GM10847 (cell line): ENCODE measurements around the gene SLC1A3.

ENCODE experiments used
- POLR2A ChIP-seq: IDR thresholded peaks from 2 replicates; pipeline ENCODE4 v1.6.1; 2011; ENCODE audit not compliant: insufficient read length; ENCODE audit errors: extremely low read depth

The SLC1A3 gene

GRCh38 chr5:36614657-36615308 lies 8.4 kb downstream of the SLC1A3 start:
- no peak for TF ChIP-seq POLR2A

DNA sequence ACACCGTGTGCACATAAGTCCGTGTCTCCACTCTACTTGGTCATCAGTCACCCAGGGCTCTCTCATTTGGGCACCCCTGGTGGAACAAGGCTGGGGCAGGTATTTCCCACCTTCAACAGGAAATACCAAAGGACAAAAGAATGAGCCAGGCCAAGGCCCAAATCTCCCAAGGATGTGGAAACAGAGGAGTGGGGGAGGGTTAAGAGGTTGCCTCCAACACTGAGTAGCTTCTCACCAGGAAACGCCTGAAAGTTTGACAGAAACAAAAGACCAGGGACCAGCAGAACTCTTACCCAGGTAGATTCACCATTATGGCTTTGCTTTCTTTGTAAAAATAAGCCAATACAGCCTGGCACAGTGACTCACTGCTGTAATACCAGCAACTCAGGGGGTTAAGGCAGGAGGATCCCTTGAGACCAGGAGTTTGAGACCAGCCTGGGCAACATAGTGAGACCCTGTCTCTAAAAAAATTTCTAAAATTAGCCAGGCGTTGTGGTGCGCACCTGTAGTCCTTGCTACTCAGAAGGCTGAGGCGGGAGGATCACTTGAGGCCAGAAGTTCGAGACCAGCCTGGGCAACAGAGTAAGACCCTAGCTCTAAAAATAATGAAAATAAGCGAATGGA lies 12.7 kb downstream of the SLC1A3 start:
- no peak for TF ChIP-seq POLR2A

GRCh38 chr5:36621985-36622384 lies 15.6 kb downstream of the SLC1A3 start:
- TF ChIP-seq POLR2A, result no peak

DNA sequence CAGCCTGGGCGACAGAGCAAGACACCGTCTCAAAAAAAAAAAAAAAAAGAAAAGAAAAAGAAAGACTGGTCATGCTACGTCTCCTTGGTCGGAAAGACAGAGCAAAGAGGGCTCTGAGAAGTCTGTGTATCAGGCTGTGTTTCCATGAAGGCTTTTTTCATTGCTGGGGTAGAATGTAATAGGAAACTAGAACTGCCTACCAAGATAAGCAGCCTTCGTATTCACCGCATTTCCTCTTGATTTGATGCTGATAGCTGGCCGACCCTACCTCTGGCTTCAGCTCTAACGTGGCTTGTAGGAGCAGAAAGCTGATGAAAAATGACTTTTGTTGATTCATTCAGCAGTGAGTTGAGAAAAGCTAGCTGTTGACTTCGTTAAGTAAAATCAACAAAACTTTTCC lies 17.4 kb downstream of the SLC1A3 start:
- no peak for TF ChIP-seq POLR2A

GRCh38 chr5:36624277-36624676 lies 17.9 kb downstream of the SLC1A3 start:
- no peak for TF ChIP-seq POLR2A

GRCh38 chr5:36628695-36629094 lies 22.3 kb downstream of the SLC1A3 start:
- no peak for TF ChIP-seq POLR2A

- no peak for TF ChIP-seq POLR2A
These were observed 23.3 kb downstream of the SLC1A3 start for GRCh38 chr5:36629729-36630128.

GRCh38 chr5:36630201-36631145 lies 24.1 kb downstream of the SLC1A3 start:
- TF ChIP-seq POLR2A, result no peak

DNA sequence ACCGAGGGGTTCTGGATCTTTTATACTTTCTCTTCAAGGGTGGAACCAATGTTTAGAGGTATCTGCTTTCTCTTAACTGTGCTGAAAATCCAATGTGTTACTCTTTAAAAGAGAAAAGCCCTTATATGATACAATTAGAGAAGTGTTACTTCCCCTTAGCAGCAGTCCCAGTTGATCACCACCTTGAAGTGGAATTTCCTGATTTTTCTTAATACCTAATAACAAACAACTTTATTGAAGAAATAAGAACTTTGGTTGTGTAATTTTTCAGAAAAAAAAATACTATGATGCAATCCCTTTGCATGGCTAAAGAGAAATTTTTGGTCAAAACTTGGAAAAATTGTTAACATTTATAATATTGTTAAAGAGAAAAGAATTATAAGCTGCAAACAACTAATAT lies 24.7 kb downstream of the SLC1A3 start:
- no peak for TF ChIP-seq POLR2A

DNA sequence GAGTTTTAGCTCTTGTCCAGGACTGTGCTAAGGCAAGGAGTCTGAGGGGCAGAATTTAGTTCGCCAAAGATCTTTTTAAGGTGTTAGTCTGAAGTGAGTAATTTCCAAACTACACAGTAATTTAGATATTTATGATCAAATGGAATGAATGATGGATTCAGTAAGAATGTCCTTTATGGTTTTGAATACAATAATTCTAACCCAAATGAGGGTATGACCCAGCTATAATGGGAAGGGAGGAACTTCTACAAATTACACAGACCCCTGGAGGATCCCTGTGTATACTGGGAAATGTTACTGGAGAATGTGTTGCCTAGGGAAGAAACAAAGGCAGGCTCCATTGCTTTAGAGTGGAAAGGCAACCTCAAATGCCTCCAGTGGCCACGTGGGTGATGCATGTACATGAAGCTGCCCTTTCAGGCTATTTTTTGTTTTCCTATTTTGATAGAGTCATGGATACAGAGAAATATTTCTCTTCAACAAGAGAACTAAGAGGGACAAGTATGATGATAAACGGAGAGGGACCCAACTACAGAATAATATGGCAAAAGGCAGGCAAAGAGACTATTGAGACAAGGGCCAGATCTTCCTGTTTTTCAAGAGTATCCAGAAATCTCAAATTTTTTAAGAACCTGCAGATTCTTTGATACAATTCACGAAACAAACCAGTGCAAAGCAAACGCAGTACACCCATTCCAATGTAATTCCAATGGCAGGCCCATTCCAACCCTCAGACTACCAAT lies 25.4 kb downstream of the SLC1A3 start:
- TF ChIP-seq POLR2A, result no peak

DNA sequence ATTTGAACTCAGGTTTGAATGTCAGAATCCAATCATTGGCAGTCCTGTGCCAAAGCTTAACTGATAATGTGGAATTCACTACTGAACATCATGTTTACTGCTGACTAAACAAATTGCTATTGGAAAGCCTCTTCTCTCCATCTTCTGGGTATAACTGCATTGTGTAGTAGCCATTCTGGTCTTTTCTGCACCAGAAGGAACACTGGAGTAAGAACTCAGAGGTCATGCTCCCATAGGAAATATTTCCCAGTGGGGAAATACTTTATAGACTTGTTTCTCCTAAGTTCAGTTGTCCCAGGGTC lies 25.9 kb downstream of the SLC1A3 start:
- TF ChIP-seq POLR2A, result no peak

DNA sequence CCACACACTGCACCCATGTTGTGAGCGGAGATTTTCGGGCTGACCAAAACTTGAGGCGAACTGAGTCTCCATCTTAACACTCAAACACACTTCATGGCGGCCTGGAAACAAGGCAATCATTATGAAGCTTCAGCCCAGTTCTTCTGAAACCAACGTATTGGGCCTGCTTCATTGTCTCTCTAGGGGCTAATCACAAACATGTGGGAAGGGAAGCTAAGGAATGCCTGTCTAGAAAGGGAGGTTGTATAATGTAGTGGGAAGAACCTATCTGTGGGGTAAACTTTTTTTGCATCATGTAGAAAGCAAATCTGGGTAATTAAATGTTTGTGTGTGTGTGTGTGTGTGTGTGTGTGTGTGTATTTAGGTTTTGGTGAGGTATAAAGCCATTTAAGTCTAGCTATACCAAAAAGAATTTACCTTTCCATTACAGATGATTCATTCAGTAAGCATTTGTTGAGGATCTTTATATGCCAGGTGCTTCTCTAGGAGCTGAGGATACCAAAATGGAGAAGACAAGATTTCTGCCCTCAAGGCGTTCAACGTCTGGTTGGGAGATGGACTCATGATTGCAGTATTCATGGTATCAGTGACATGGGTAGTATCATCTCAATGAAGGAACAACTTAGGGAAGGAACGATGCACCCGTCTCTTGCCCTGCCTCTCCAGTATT lies 29.4 kb downstream of the SLC1A3 start:
- no peak for TF ChIP-seq POLR2A

DNA sequence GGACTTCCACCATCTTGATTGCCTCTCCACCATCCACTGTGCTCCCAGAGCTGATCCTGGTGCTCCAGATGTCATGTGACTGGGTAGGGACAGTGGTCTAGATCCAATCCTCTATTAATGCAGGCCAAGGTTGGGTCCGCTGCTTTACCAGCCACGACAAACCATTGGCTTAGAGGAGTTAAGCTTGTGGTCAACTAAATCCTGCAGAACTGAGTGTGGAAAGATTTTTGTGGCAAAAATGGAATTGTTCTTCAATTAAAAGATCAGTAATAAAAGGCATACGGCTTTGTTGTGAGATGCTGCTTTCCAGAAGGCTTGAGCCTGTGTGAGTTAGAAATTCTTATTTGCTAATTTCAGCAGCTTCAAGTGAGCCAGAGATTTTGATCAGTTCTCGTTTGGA lies 30.7 kb downstream of the SLC1A3 start:
- TF ChIP-seq POLR2A, result no peak

DNA sequence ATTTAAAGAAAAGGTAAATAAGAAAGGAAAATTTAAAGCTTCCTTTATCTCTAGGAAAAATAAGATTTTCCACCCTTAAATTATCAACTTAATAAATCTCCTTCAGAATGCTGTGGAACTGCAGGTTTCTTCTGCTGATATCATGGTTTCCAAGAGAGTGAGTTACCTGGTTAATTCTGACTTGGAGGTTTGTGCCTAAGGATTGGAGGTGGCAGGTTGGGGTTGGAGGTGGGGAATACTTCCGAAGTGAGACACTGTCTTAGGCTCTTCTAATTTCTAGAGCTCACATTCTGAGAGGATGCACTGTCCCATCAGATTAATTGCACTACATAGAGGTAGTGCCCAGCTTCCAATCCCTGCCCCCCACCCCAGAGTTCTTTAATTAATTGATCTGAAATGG lies 31.1 kb downstream of the SLC1A3 start:
- no peak for TF ChIP-seq POLR2A

DNA sequence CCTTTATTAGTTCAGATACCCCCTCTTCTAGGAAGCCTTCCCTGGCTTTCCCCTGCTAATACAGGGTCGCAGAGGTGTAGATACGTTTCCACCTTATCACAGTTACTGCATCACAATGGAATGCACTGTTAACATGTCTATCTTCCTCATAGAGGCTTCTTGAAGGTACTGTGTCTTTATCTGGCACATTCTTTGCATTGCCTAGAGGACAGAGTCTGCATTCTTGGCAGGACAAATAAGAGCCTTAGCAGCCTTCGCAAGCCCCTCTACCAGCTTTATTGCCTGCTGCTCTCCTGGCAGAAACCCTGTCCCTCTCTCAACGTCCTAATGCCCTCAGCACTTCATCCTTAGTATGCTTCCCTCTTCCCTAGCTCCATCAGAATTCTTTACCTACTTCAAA lies 31.6 kb downstream of the SLC1A3 start:
- no peak for TF ChIP-seq POLR2A
